CD8-positive, alpha-beta memory T cell (primary cell): ENCODE data around the gene SOCS6. TPM values are rescaled to one million over a fixed set of nuclear protein-coding genes. Genes with fewer than 3 reads are reported as not detected.
A peak's percentile ranks its signal among the peaks of the same experiment; 100 is the strongest.
"Not testable (repeated sequence)": the region's sequence is repeated elsewhere in the genome, so short reads cannot be mapped to it uniquely, and the experiment has no call there.

Source experiments
- CTCF ChIA-PET: fragments of 350-600 bp; sonication (Branson Sonifier 250); formaldehyde crosslinking; loops from one replicate; lab custom pipeline; 2021; ENCODE audit warnings: antibody characterized with exemption; lab: Charles Lee
- POLR2A ChIA-PET: fragments of 350-600 bp; sonication (Branson Sonifier 250); formaldehyde crosslinking; loops from one replicate; lab custom pipeline; 2021; ENCODE audit warnings: antibody characterized with exemption; lab: Charles Lee
- DNase-seq, 5 donors: peaks; one replicate each; pipeline versions ENCODE4 v3.0.0 to v3.0.0-alpha.2; 2020 to 2022; ENCODE audit warnings: mixed read lengths in 1 of 5
- H3K27ac ChIP-seq: one replicate; pipeline ENCODE4 v1.7.0; 2013; ENCODE audit warnings: low read depth, mild to moderate bottlenecking, low read length, moderate library complexity
- H3K27me3 ChIP-seq: 2 replicates; pipeline ENCODE4 v1.7.0; 2013; ENCODE audit warnings: low read length, mild to moderate bottlenecking; ENCODE audit not compliant: insufficient read depth, poor library complexity, severe bottlenecking
- H3K36me3 ChIP-seq: 2 replicates; pipeline ENCODE4 v1.7.0; 2013; ENCODE audit warnings: mild to moderate bottlenecking, low read length, moderate library complexity; ENCODE audit not compliant: insufficient read depth
- H3K4me1 ChIP-seq: 2 replicates; pipeline ENCODE4 v1.7.0; 2013; ENCODE audit warnings: mild to moderate bottlenecking, low read length, moderate library complexity; ENCODE audit not compliant: insufficient read depth
- H3K4me3 ChIP-seq: 2 replicates; pipeline ENCODE4 v1.7.0; 2013; ENCODE audit warnings: mild to moderate bottlenecking, low read length
- H3K9me3 ChIP-seq: 2 replicates; pipeline ENCODE4 v1.7.0; 2013; ENCODE audit warnings: mild to moderate bottlenecking, low read length
- H3K27ac Mint-ChIP-seq, 8 donors: one replicate each; pipeline ENCODE4 v1.8.0; 2020 to 2021; ENCODE audit warnings: mixed read lengths in 8 of 8, mild to moderate bottlenecking in 6 of 8, inconsistent platforms in 3 of 8, moderate library complexity in 3 of 8
- H3K27me3 Mint-ChIP-seq, 2 donors: one replicate each; pipeline ENCODE4 v1.8.0; 2020 to 2021; ENCODE audit warnings: mixed read lengths in 2 of 2, mild to moderate bottlenecking in 1 of 2, moderate library complexity in 1 of 2
- H3K36me3 Mint-ChIP-seq, 3 donors: one replicate each; pipeline ENCODE4 v1.8.0; 2020 to 2021; ENCODE audit warnings: mixed read lengths in 3 of 3, inconsistent platforms in 1 of 3, mild to moderate bottlenecking in 1 of 3
- H3K4me1 Mint-ChIP-seq, 3 donors: one replicate each; pipeline ENCODE4 v1.8.0; 2020 to 2021; ENCODE audit warnings: mixed read lengths in 3 of 3, inconsistent platforms in 1 of 3, mild to moderate bottlenecking in 1 of 3
- H3K4me3 Mint-ChIP-seq, 7 donors: one replicate each; pipeline ENCODE4 v1.8.0; 2020 to 2021; ENCODE audit warnings: mixed read lengths in 7 of 7, mild to moderate bottlenecking in 6 of 7, moderate library complexity in 4 of 7, inconsistent platforms in 2 of 7
- H3K9me3 Mint-ChIP-seq, 5 donors: one replicate each; pipeline ENCODE4 v1.8.0; 2020 to 2022; ENCODE audit warnings: mixed read lengths in 5 of 5, mild to moderate bottlenecking in 3 of 5, moderate library complexity in 2 of 5, inconsistent platforms in 1 of 5
- polyA plus RNA-seq: library from polyadenylated mRNA; unstranded; fragments of 300-500 nt; fragmentation: Illumina TruSeq; gene quantifications from one replicate; pipeline ENCODE4 v1.2.3, GENCODE V29; 2021
- total RNA-seq, 2 experiments: library from RNA; stranded (reverse); gene quantifications; one replicate each; pipeline ENCODE4 v1.2.3, GENCODE V29; 2021

The SOCS6 gene
- total RNA-seq (1 to 10 TPM; 1.0 to 1.2 TPM), polyA plus RNA-seq (0.25 TPM)

- ChIA-PET CTCF (no interaction called here), POLR2A (no interaction called here)
- peaks cover 25 to 50% of the 10 kb centered on the region in 2 donors for H3K27me3 Mint-ChIP-seq
- no peaks in the 10 kb centered on the region for H3K27me3 ChIP-seq
- no peak within 1 kb of the TSS for H3K27ac ChIP-seq
- DNase-seq = peak in 2 of 5 donors; percentile 5 to 16
- H3K36me3 ChIP-seq = no peaks in the 10 kb centered on the region
- peaks cover 0 to 2% (median 0%) of the 10 kb centered on the region in 5 donors for H3K9me3 Mint-ChIP-seq
- H3K27ac Mint-ChIP-seq = peak within 1 kb of the TSS in 1 of 8 donors; percentile 36
- H3K4me3 ChIP-seq = peak within 1 kb of the TSS; percentile 28
- H3K9me3 ChIP-seq = no peaks in the 10 kb centered on the region
- H3K4me1 ChIP-seq = no peaks in the 10 kb centered on the region
- H3K36me3 Mint-ChIP-seq = no peaks in the 10 kb centered on the region
- H3K4me1 Mint-ChIP-seq = peaks cover 6 to 20% (median 16%) of the 10 kb centered on the region in 3 donors
- peak within 1 kb of the TSS; percentile 72 to 82 (median 76) for H3K4me3 Mint-ChIP-seq
These were observed at the start of gene SOCS6 for GRCh38 chr18:70288851-70289328. TSS of gene SOCS6 (plus strand) at chr18:70289045. CDS start at chr18:70324669, 35,624 bp downstream.

GRCh38 chr18:70243131-70243929 lies 45.5 kb upstream of the SOCS6 start:
- Histone ChIP-seq H3K36me3 (no peaks in the 10 kb centered on the region), H3K4me1 (no peaks in the 10 kb centered on the region), H3K9me3 (no peaks in the 10 kb centered on the region), H3K4me3 (no peak overlapping the region), H3K27me3 (no peaks in the 10 kb centered on the region), H3K27ac (no peak overlapping the region)
- POLR2A ChIA-PET = no interaction called here
- no peak overlapping the region for H3K4me3 Mint-ChIP-seq
- no peak for DNase-seq
- H3K4me1 Mint-ChIP-seq = no peaks in the 10 kb centered on the region
- peaks cover 4 to 6% of the 10 kb centered on the region in 2 donors for H3K27me3 Mint-ChIP-seq
- no peak overlapping the region for H3K27ac Mint-ChIP-seq
- no peaks in the 10 kb centered on the region for H3K9me3 Mint-ChIP-seq
- CTCF ChIA-PET = no interaction called here
- no peaks in the 10 kb centered on the region for H3K36me3 Mint-ChIP-seq

GRCh38 chr18:70246061-70246466 lies 42.8 kb upstream of the SOCS6 start:
- H3K4me1 ChIP-seq = no peaks in the 10 kb centered on the region
- no peaks in the 10 kb centered on the region for H3K27me3 ChIP-seq
- no peaks in the 10 kb centered on the region for H3K36me3 Mint-ChIP-seq
- ChIA-PET CTCF (no interaction called here), POLR2A (no interaction called here)
- H3K27ac Mint-ChIP-seq = no peak overlapping the region
- H3K4me3 Mint-ChIP-seq = no peak overlapping the region
- no peak for DNase-seq
- no peak overlapping the region for H3K27ac ChIP-seq
- H3K27me3 Mint-ChIP-seq = peaks cover 0 to 2% of the 10 kb centered on the region in 2 donors
- H3K4me1 Mint-ChIP-seq = no peaks in the 10 kb centered on the region
- H3K4me3 ChIP-seq = no peak overlapping the region
- no peaks in the 10 kb centered on the region for H3K36me3 ChIP-seq
- H3K9me3 Mint-ChIP-seq = peaks cover 0 to 4% (median 0%) of the 10 kb centered on the region in 5 donors
- H3K9me3 ChIP-seq = no peaks in the 10 kb centered on the region

GRCh38 chr18:70249118-70249517 lies 39.7 kb upstream of the SOCS6 start:
- CTCF ChIA-PET = no interaction called here
- Histone ChIP-seq H3K36me3 (no peaks in the 10 kb centered on the region), H3K27ac (no peak overlapping the region), H3K4me1 (no peaks in the 10 kb centered on the region), H3K4me3 (no peak overlapping the region), H3K27me3 (no peaks in the 10 kb centered on the region), H3K9me3 (no peaks in the 10 kb centered on the region)
- Mint-ChIP-seq H3K27ac (no peak overlapping the region), H3K9me3 (peaks cover 0 to 4% (median 0%) of the 10 kb centered on the region in 5 donors), H3K4me3 (no peak overlapping the region), H3K4me1 (no peaks in the 10 kb centered on the region), H3K27me3 (peaks cover 0 to 2% of the 10 kb centered on the region in 2 donors), H3K36me3 (no peaks in the 10 kb centered on the region)
- no peak for DNase-seq
- POLR2A ChIA-PET = no interaction called here

GRCh38 chr18:70249861-70250260 lies 39.0 kb upstream of the SOCS6 start:
- H3K36me3 ChIP-seq, POLR2A ChIA-PET, DNase-seq, H3K4me1 Mint-ChIP-seq, H3K9me3 Mint-ChIP-seq, H3K27me3 Mint-ChIP-seq, H3K27ac Mint-ChIP-seq, H3K9me3 ChIP-seq, CTCF ChIA-PET, H3K27me3 ChIP-seq, H3K4me3 Mint-ChIP-seq, H3K4me3 ChIP-seq, H3K4me1 ChIP-seq, H3K27ac ChIP-seq, H3K36me3 Mint-ChIP-seq: not testable (repeated sequence)

- Histone ChIP-seq H3K27me3 (no peaks in the 10 kb centered on the region), H3K27ac (no peak overlapping the region), H3K9me3 (no peaks in the 10 kb centered on the region), H3K36me3 (no peaks in the 10 kb centered on the region), H3K4me3 (no peak overlapping the region), H3K4me1 (no peaks in the 10 kb centered on the region)
- Mint-ChIP-seq H3K4me3 (no peak overlapping the region), H3K27me3 (peaks cover 2 to 6% of the 10 kb centered on the region in 2 donors), H3K9me3 (peaks cover 0 to 4% (median 0%) of the 10 kb centered on the region in 5 donors), H3K36me3 (no peaks in the 10 kb centered on the region), H3K4me1 (no peaks in the 10 kb centered on the region), H3K27ac (peak overlapping the region in 1 of 8 donors; percentile 78)
- ChIA-PET POLR2A (no interaction called here), CTCF (no interaction called here)
- DNase-seq = no peak
These were observed 38.1 kb upstream of the SOCS6 start for GRCh38 chr18:70250781-70251180.

- CTCF ChIA-PET = no interaction called here
- H3K4me3 Mint-ChIP-seq = no peak overlapping the region
- no peaks in the 10 kb centered on the region for H3K9me3 ChIP-seq
- H3K4me1 ChIP-seq = no peaks in the 10 kb centered on the region
- no peak overlapping the region for H3K4me3 ChIP-seq
- H3K36me3 ChIP-seq = no peaks in the 10 kb centered on the region
- DNase-seq = no peak
- H3K4me1 Mint-ChIP-seq = no peaks in the 10 kb centered on the region
- H3K27ac ChIP-seq = no peak overlapping the region
- no peak overlapping the region for H3K27ac Mint-ChIP-seq
- no peaks in the 10 kb centered on the region for H3K9me3 Mint-ChIP-seq
- peaks cover 0 to 17% of the 10 kb centered on the region in 2 donors for H3K27me3 Mint-ChIP-seq
- no peaks in the 10 kb centered on the region for H3K27me3 ChIP-seq
- POLR2A ChIA-PET = no interaction called here
- H3K36me3 Mint-ChIP-seq = no peaks in the 10 kb centered on the region
These were observed 32.7 kb upstream of the SOCS6 start for GRCh38 chr18:70256184-70256583.

GRCh38 chr18:70256994-70257393 lies 31.9 kb upstream of the SOCS6 start:
- peaks cover 3 to 20% of the 10 kb centered on the region in 2 donors for H3K27me3 Mint-ChIP-seq
- H3K4me1 ChIP-seq = no peaks in the 10 kb centered on the region
- H3K9me3 ChIP-seq = no peaks in the 10 kb centered on the region
- H3K9me3 Mint-ChIP-seq = no peaks in the 10 kb centered on the region
- H3K4me3 Mint-ChIP-seq = no peak overlapping the region
- H3K36me3 ChIP-seq = no peaks in the 10 kb centered on the region
- CTCF ChIA-PET = no interaction called here
- H3K27ac ChIP-seq = no peak overlapping the region
- no peak overlapping the region for H3K27ac Mint-ChIP-seq
- POLR2A ChIA-PET = no interaction called here
- DNase-seq = no peak
- H3K4me3 ChIP-seq = no peak overlapping the region
- no peaks in the 10 kb centered on the region for H3K4me1 Mint-ChIP-seq
- H3K27me3 ChIP-seq = no peaks in the 10 kb centered on the region
- no peaks in the 10 kb centered on the region for H3K36me3 Mint-ChIP-seq
